Middle frontal gyrus (tissue), 1 donor: ENCODE results near the gene SLC35E3.
"Not testable (repeated sequence)": the region's sequence is repeated elsewhere in the genome, so short reads cannot be mapped to it uniquely, and the experiment has no call there.

Experiments
- DNase-seq: peaks from one replicate; pipeline ENCODE4 v3.0.0-alpha.2; 2015; ENCODE audit warnings: low spot score; ENCODE audit errors: extremely low spot score

The SLC35E3 gene

DNA sequence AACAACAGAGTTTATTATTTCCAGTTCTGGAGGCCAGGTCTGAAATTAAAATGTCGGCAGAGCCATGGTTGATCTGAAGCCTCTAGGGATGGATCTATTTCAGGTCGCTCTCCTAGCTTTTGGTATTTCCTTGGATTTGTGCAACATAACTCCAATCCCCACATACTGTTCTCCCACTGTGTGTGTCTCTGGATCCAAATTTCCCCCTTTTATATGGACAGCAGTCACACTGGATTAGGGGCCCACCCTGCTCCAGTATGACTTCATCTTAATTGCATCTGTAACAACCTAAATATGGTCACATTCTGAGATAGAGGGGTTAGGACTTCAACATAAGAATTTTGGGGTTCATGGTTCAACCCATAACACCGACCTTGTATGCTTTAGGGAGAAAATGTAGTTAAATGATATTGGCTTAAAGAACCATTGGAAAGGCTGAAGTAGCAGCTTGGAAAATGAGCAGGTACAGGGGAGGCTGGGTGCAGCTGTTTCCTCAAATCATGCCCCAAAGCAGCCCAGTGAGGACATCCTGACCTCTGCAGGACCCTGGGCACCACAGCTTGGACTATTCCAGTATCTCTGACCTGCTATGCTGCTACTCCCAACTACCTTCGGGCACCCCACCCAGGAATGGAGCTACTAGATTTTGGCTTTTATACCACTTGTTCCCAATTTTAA lies 48.1 kb downstream of the SLC35E3 start:
- DNase-seq, result no peak

DNA sequence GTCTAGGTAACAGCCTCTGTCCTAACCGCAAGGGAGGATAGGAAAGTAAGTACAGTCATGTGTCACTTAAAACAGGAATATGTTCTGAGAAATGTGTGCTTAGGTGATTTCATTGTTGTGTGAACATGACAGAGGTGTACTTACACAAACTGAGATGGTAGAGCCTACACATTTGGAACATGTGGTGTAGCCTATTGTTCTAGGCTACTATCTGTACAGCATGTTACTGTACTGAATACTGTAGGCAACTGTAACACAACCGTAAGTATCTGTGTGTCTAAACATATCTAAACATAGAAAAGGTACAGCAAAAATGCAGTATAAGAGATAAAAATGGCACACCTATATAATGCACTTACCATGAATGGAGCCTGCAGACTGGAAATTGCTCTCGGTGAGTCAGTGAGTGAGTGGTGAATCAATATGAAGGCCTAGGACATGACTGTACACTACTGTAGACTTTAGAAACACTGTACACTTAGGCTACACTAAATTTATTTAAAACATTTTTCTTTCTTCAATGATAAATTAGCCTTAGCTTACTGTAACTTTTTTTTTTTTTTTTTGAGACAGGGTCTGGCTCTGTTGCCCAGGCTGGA lies 48.8 kb downstream of the SLC35E3 start:
- DNase-seq, result no peak

DNA sequence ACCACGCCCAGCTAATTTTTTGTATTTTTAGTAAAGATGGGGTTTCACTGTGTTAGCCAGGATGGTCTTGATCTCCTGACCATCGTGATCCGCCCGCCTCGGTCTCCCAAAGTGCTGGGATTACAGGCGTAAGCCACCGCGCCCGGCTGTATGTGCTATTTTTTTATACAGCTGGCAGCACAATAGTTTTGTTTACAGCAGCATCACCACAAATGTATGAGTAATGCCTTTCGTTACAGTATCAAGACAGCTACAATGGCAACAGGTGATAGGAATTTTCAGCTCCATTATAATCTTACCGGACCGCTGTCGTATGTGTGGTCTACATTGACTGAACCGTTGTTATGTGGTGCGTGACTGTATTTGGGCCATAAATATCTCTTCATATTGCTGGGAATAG lies 50.4 kb downstream of the SLC35E3 start:
- no peak for DNase-seq

DNA sequence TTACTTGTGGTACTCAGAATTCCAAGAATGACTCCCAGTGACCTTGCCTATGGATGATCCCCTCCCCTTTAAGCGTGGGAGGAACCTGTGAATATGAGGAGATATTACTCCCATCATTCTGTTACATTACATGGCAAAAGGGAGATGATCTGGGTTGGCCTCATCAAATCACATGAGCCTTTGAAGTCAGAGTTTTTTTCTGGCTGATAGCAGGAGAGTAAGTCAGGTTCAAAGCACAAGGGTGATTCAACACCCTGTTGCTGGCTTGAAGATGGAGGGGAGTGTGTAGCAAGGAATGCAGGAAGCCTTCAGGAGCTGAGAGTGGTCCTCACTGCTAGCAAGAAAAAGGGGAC lies 52.9 kb downstream of the SLC35E3 start:
- no peak for DNase-seq

DNA sequence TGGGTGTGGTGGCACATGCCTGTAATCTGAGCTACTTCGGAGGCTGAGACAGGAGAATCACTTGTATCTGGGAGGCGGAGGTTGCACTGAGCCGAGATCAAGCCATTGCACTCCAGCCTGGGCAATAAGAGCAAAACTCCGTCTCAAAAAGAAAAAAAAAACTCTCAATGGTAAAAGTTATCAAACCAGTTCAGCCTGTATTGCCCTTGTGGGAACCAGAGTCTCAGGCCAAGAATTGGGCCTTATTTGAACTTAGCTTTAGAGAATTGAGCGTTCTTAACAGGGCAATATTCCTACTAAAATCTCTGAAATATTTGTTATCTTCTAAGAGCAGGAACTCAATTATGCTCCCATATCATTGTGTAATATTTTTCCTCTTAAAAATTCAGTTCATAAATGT lies 54.3 kb downstream of the SLC35E3 start:
- DNase-seq, result no peak

DNA sequence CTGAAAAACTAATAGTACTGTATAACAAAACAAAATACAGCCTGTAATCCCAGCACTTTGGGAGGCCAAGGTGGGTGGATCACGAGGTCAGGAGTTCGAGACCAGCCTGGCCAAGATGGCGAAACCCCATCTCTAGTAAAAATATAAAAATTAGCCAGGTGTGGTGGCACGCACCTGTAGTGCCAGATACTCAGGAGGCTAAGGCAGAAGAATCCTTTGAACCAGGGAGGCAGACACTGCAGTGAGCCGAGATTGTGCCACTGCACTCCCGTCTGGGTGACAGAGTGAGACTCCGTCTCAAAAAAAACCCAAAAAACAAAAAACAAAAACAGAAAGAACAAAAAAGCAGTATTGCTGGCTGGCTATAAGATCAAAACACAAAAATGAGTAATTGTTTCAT lies 55.1 kb downstream of the SLC35E3 start:
- not testable (repeated sequence) for DNase-seq

DNA sequence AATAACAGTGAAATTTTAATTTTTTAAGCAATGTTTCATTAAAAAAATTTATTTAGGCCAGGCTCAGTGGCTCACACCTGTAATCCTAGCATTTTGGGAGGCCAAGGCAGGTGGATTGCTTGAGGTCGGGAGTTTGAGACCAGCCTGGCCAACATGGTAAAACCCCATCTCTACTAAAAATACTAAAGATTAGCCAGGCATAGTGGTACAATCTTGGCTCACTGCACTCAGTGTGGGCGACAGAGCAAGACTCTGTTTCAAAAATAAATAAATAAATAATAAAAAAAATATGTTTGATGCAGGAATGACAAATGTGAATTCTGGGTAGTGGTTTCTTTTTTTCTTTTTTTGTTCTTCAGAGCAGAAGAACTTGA lies 56.4 kb downstream of the SLC35E3 start:
- not testable (repeated sequence) for DNase-seq

DNA sequence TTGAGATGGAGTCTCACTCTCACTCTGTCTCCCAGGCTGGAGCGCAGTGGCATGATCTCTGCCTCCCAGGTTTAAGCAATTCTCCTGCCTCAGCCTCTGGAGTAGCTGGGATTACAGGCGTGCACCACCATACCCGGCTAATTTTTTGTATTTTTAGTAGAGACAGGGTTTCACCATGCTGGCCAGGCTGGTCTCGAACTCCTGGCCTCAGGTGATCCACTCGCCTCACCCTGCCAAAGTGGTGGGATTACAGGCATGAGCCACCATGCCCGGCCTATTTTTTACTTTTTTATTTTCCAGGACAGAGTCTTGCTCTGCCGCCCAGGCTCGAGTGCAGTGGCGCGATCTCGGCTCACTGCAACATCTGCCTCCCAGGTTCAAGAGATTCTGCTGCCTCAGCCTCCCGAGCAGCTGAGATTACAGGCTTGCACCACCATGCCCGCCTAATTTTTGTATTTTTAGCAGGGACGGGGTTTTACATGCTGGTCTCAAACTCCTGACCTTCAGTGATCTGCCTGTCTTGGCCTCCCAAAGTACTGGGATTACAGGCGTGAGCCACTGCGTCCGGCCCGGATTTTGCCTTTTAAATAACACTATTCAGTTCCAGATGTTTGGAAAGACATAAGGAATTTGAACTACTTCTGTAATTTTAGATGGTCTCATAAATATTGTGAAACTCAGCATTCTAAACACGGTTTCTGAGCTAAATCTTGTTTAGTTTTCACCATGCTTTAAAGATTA lies 57.1 kb downstream of the SLC35E3 start:
- DNase-seq, result not testable (repeated sequence)

DNA sequence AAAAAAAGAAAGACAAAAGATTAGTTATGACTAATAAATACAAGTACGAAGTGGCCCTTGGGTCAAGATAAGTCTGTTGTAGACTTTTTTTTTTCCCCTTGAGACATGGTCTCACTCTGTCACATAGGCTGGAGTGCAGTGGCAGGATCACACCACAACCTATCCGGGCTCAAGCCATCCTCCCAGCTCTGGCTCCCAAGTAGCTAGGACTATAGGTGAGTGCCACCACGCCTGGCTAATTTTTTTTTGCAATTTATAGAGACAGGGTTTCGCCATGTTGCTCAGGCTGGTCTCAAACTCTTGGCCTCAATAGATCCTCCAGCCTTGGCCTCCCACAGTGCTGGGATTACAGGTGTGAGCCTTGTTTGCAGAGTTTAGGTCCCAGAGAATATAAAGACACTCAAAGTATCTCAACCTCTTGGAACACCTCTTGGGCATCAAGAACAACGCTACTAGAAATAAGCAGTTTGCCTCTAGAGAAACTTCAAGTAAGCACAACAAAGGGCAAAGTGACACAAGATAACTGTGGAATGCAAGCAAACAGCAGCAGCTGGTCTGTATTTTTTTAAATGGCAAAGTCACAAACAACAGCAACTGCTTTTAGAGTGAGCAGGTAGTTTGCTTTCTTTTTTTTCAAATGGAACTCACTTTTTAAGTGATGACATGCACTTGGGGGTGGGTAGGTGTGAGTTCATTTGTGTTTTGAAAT lies 58.1 kb downstream of the SLC35E3 start:
- DNase-seq, result no peak

DNA sequence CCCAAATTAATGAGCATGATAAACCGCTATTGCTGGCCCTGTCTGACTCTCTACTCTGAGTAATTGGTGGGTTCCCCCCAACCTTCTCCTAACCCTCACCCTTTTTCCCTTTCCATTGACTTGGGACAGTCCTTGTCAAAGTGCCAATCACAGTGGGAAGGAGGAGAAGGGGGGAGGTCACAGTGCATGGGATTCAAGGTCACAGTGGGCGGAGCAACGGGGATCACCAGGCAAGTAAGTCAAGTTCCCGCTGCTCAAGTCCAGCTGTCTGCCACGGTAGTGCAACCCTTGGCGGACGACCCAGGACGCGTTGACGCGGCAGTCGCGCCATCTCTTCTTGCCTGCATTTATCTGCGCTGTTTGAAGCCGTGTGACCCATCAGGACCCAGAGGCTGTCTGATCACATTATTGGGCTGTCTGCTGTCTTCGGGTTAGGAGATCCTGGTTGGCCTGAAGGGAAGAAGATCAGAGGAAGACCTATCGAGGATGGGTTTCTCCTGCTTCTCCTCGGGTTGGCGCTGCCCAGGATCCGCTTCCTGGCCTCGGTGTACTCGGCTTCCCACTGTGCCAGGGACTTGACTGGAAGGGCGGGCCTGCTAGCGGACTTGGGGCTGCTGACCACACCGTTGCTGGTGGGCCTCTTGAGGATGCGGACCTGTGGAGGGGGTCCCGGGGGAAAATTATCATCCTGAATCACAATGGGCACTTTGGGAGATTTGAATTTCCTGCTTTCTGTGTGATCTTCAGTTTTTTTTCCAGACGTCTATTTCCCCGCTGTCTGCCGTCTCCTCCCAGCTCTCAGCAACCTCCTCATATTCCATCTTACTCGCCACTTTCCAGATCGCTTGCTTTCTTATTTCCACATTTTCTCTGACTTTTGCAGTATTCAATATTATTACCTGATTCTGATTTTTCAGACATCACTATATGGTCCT lies 58.9 kb downstream of the SLC35E3 start:
- no peak for DNase-seq

DNA sequence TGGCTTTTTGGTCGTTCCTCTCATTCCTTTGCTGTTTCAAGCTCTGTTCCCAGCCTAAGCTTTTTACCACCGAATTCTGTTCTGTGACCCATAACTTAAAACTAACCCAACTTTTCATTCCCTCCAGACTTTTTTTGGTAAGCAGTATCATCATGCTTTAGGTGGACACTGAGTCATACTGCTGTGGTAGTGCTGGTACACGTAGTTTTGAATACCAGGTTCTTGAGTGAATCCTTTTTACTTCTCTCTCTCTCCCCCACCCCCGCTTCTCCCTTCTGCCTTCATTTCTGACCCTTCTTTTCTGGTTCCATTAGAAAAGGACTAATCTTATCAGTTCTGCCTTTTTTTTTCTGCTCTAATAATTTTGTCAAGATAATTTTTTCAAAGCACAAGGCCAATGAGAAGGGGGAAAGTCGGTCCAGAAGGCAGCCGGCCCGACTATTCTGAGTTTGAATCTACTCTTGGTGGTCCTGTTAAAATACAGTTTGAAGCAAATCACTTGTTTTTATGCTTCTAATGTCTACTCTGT lies 59.7 kb downstream of the SLC35E3 start:
- DNase-seq, result no peak

DNA sequence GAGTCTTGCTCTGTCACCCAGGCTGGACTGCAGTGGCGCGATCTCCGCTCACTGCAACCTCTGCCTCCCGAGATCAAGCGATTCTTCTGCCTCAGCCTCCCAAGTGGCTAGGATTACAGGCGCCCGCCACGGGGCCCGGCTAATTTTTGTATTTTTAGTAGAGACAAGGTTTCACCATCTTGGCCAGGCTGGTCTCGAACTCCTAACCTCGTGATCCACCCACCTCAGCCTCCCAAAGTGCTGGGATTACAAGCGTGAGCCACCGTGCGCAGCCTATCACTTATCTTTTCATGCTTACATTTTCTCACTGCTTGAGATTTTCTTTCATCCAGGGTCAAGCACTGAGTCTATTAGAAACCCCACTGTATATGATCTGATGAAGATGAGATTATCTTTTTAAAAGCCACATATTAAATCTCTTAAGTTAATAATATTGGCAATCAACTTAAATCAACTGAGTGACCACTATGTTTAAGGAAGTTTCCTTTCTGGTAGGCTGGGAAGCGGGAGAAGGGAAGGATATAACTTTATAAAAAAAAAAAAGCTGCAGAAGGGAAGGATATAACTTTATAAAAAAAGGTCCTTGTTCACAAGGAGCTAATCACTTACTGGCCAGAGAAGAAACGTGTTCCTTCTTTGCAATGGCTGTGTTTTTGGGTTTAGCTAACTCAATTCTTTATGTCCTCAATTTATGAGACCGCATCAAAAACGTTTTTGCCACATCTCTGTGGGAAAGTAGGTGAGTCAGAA lies 60.7 kb downstream of the SLC35E3 start:
- DNase-seq, result no peak

DNA sequence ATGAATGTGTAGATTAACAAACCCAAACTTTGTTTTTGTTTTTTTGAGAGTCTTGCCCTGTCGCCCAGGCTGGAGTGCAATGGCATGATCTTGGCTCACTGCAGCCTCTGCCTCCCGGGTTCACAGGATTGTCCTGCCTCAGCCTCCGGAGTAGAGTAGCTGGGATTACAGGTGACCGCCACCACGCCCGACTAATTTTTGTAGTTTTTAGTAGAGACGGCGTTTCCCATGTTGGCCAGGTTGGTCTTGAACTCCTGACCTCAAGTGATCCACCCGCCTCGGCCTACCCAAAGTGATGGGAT lies 61.2 kb downstream of the SLC35E3 start:
- not testable (repeated sequence) for DNase-seq

DNA sequence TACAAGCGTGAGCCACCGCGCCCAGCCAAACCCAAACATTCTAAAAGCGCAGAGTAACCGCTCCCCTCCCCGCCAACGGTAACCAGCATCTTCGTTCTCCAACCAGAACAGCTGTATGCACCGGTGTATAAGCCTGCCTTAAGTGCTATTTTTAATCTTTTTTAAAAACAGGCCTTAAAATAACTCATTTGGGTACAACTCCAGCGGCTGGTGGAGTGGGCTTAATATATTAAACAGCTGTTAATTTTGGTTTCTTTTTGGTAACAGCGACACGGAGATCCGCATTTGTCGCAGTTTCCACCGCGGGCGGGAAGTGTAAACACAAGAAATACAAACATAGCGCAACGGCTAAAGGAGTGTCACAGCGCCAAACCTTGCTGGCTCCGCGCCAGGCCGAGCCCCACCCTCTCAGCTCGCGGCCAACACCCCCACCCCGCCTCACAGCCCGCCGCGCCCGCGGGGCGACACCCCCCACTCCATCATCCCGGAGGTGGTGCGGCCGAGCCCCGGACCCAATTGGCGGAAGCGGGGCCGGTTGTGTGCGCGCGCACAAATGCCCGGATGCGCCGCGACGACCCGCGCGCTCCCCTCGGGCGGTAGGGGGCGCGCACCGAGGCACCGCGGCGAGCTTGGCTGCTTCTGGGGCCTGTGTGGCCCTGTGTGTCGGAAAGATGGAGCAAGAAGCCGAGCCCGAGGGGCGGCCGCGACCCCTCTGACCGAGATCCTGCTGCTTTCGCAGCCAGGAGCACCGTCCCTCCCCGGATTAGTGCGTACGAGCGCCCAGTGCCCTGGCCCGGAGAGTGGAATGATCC lies 61.8 kb downstream of the SLC35E3 start, which contains the start of gene MDM2:
Gene MDM2, plus strand, starts transcription at position 602 of the 812 bp plus-strand sequence. CDS start 301 bp downstream, outside the sequence.
- DNase-seq, result peak; percentile 82

DNA sequence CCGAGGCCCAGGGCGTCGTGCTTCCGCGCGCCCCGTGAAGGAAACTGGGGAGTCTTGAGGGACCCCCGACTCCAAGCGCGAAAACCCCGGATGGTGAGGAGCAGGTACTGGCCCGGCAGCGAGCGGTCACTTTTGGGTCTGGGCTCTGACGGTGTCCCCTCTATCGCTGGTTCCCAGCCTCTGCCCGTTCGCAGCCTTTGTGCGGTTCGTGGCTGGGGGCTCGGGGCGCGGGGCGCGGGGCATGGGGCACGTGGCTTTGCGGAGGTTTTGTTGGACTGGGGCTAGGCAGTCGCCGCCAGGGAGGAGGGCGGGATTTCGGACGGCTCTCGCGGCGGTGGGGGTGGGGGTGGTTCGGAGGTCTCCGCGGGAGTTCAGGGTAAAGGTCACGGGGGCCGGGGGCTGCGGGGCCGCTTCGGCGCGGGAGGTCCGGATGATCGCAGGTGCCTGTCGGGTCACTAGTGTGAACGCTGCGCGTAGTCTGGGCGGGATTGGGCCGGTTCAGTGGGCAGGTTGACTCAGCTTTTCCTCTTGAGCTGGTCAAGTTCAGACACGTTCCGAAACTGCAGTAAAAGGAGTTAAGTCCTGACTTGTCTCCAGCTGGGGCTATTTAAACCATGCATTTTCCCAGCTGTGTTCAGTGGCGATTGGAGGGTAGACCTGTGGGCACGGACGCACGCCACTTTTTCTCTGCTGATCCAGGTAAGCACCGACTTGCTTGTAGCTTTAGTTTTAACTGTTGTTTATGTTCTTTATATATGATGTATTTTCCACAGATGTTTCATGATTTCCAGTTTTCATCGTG lies 62.6 kb downstream of the SLC35E3 start:
- no peak for DNase-seq

DNA sequence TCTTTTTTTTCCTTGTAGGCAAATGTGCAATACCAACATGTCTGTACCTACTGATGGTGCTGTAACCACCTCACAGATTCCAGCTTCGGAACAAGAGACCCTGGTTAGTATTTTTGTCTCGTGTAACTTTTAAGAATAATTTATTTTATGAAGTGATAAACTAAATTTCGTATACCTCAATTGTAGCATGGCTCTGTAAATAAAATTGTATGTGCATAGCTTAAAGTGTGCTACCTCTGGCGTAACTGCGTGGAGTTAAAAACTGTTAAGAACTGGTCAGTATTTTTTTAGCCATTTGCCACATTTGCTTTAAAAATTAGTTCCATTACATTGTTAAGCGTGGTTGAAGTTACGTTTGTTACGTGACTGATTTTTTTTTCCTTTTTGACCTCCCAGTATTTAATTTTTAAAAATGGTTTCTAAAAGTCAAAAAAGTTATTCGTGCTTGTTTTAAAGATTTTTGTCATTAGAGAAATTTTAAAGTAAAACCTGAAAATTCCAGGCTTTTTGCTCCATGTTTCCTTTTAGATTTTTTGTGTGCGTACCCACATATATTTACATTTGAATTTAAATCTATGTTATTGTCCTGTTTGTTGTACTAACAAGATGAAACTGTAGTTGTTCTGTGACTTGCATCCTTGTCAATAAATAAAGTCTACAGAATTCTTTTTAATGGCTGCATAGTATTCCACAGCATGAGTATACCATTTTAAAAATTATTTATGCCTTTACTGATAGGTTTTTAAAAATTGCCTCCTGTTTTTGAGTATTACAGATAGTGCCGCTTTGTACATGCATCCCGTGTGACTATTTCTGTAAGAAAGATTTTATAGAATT lies 63.4 kb downstream of the SLC35E3 start:
- DNase-seq, result no peak

DNA sequence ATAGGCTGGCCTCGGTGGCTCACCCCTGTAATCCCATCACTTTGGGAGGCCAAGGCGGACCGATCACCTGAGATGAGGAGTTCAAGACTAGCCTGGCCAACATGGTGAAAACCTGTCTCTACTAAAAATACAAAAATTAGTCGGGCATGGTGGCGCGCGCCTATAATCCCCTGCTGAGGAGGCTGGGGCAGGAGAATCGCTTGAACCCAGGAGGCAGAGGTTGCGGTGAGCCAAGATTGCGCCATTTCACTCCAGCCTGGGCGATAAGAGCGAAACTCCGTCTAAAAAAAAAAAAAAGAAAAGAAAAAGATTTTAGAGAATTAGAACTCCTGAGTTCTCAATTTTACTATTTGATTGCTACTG lies 64.0 kb downstream of the SLC35E3 start:
- not testable (repeated sequence) for DNase-seq

DNA sequence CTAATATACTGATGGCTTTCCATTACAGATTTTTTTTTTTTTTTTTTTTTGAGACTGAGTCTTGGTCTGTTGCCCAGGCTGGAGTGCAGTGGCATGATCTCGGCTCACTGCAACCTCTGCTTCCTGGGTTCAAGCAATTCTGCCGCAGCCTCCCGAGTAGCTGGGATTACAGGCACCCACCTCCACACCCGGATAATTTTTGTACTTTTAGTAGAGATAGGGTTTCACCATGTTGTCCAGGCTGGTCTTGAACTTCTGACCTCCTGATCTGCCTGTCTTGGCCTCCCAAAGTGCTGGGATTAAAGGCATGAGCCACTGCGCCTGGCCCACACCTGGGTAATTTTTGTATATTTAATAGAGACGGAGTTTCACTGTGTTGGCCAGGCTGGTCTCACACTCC lies 65.6 kb downstream of the SLC35E3 start:
- DNase-seq, result not testable (repeated sequence)
